HG03097 (cell line): Measurements from ENCODE around the gene GPR55.

Experiments
- ATAC-seq: cut with Tn5 transposase; IDR thresholded peaks from one replicate; pipeline ENCODE4 v1.9.1; 2021; ENCODE audit not compliant: unreplicated experiment, low FRiP score

The GPR55 gene

GRCh38 chr2:230887342-230887741 lies 37.7 kb downstream of the GPR55 start:
- no peak for ATAC-seq

GRCh38 chr2:230886671-230887071 lies 38.4 kb downstream of the GPR55 start:
- no peak for ATAC-seq

GRCh38 chr2:230886206-230886605 lies 38.8 kb downstream of the GPR55 start:
- ATAC-seq = no peak

GRCh38 chr2:230885463-230886130 lies 39.4 kb downstream of the GPR55 start:
- no peak for ATAC-seq

GRCh38 chr2:230881840-230882239 lies 43.2 kb downstream of the GPR55 start:
- no peak for ATAC-seq

GRCh38 chr2:230879891-230880290 lies 45.2 kb downstream of the GPR55 start:
- ATAC-seq = no peak

GRCh38 chr2:230879271-230879882 lies 45.7 kb downstream of the GPR55 start:
- ATAC-seq = no peak

GRCh38 chr2:230878599-230879188 lies 46.3 kb downstream of the GPR55 start:
- no peak for ATAC-seq

- no peak for ATAC-seq
Observed at GRCh38 chr2:230877759-230878598, 47.1 kb downstream of the GPR55 start.

- ATAC-seq = no peak
Observed at GRCh38 chr2:230877116-230877758, 47.8 kb downstream of the GPR55 start.

- ATAC-seq = no peak
Observed at GRCh38 chr2:230875347-230876315, 49.4 kb downstream of the GPR55 start.

- ATAC-seq = no peak
Observed at GRCh38 chr2:230874876-230875275, 50.2 kb downstream of the GPR55 start.

- ATAC-seq = no peak
Observed at GRCh38 chr2:230874456-230874855, 50.6 kb downstream of the GPR55 start.

GRCh38 chr2:230873661-230874401 lies 51.2 kb downstream of the GPR55 start:
- peak; percentile 51 for ATAC-seq

GRCh38 chr2:230872968-230873660 lies 51.9 kb downstream of the GPR55 start:
- ATAC-seq = peak; percentile 49

GRCh38 chr2:230872151-230872967 lies 52.7 kb downstream of the GPR55 start:
- no peak for ATAC-seq

- no peak for ATAC-seq
Observed at GRCh38 chr2:230871361-230872150, 53.5 kb downstream of the GPR55 start.
